EH (cell line): ENCODE measurements around the gene PTP4A2.
A peak's percentile ranks its signal among the peaks of the same experiment; 100 is the strongest.

Experiments
- DNase-seq: peaks from one replicate; pipeline ENCODE4 v3.0.0-alpha.2; 2015; ENCODE audit warnings: low read depth

PTP4A2 gene

GRCh38 chr1:31938184-31938975, at the start of gene PTP4A2:
PTP4A2 (minus strand) TSS chr1:31938368; CDS start chr1:31919065, 19,303 bp downstream.
- peak; percentile 92 for DNase-seq

GRCh38 chr1:31987135-31987619, 49.0 kb upstream of the PTP4A2 start:
- peak; percentile 43 for DNase-seq

GRCh38 chr1:31985430-31985829, 47.3 kb upstream of the PTP4A2 start:
- DNase-seq, result peak; percentile 11

- peak; percentile 58 for DNase-seq
Measured at GRCh38 chr1:31984419-31985347, 46.5 kb upstream of the PTP4A2 start.

- peak; percentile 18 for DNase-seq
Measured at GRCh38 chr1:31981972-31982371, 43.8 kb upstream of the PTP4A2 start.

GRCh38 chr1:31981456-31981839, 43.3 kb upstream of the PTP4A2 start:
- no peak for DNase-seq

- no peak for DNase-seq
Measured at GRCh38 chr1:31980835-31981455, 42.8 kb upstream of the PTP4A2 start.

- peak; percentile 46 for DNase-seq
Measured at GRCh38 chr1:31978843-31979400, 40.8 kb upstream of the PTP4A2 start.

- DNase-seq, result peak; percentile 86
Measured at GRCh38 chr1:31977385-31978131, 39.4 kb upstream of the PTP4A2 start.

GRCh38 chr1:31976401-31976800, 38.2 kb upstream of the PTP4A2 start:
- DNase-seq, result peak; percentile 66

GRCh38 chr1:31970873-31971272, 32.7 kb upstream of the PTP4A2 start:
- DNase-seq, result no peak

- no peak for DNase-seq
Measured at GRCh38 chr1:31961536-31961935, 23.4 kb upstream of the PTP4A2 start.

GRCh38 chr1:31959521-31960340, 21.6 kb upstream of the PTP4A2 start:
- DNase-seq, result no peak

- DNase-seq, result peak; percentile 36
Measured at GRCh38 chr1:31957701-31958674, 19.8 kb upstream of the PTP4A2 start.

- peak; percentile 99 for DNase-seq
Measured at GRCh38 chr1:31955917-31956736, 18.0 kb upstream of the PTP4A2 start.

- peak; percentile 98 for DNase-seq
Measured at GRCh38 chr1:31954607-31955283, 16.6 kb upstream of the PTP4A2 start.

- DNase-seq, result no peak
Measured at GRCh38 chr1:31952825-31953220, 14.7 kb upstream of the PTP4A2 start.

GRCh38 chr1:31951276-31951675, 13.1 kb upstream of the PTP4A2 start:
- DNase-seq, result peak; percentile 61
